ENCODE data around the gene STARD3. TPM values are rescaled to one million over a fixed set of nuclear protein-coding genes. Genes with fewer than 3 reads are reported as not detected.

STARD3 gene
- total RNA-seq, 1 donor from 2014 or later, result 32.7 TPM

Other genes starting within 250 kb of the STARD3 start
- gene FBXL20, start 235.5 kb upstream of the STARD3 start, total RNA-seq, result 8.2 and 13.4 TPM in 2 replicates
- 17.2 and 20.0 TPM in 2 replicates for gene MED1, start 185.9 kb upstream of the STARD3 start, total RNA-seq
- 13.1 and 18.2 TPM in 2 replicates for gene CDK12, start 175.7 kb upstream of the STARD3 start, total RNA-seq
- not detected in 2 replicates for gene NEUROD2, start 29.2 kb upstream of the STARD3 start, total RNA-seq
- gene PPP1R1B, start 10.2 kb upstream of the STARD3 start, total RNA-seq, result not detected in 2 replicates
- 0.26 and 0.51 TPM in 2 replicates for gene TCAP, start 28.2 kb downstream of the STARD3 start, total RNA-seq
- 1.2 and 1.4 TPM in 2 replicates for gene PNMT, start 31.3 kb downstream of the STARD3 start, total RNA-seq
- gene PGAP3, start 50.9 kb downstream of the STARD3 start, total RNA-seq, result 3.9 and 7.5 TPM in 2 replicates
- gene ERBB2, start 62.9 kb downstream of the STARD3 start, total RNA-seq, result 1.1 and 1.5 TPM in 2 replicates
- 16.0 and 18.1 TPM in 2 replicates for gene MIEN1, start 93.4 kb downstream of the STARD3 start, total RNA-seq
- gene GRB7, start 100.8 kb downstream of the STARD3 start, total RNA-seq, result 0.13 TPM in 1 of 2 replicates, not detected in the other
- gene IKZF3, start 227.2 kb downstream of the STARD3 start, total RNA-seq, result not detected in 2 replicates
- not detected in 2 replicates for gene ZPBP2, start 231.1 kb downstream of the STARD3 start, total RNA-seq

Measured in dermis microvascular lymphatic vessel endothelial cell (primary cell).